ACHN (cell line): ENCODE data around the gene WDR75.

Experiments used
- DNase-seq: peaks from one replicate; pipeline ENCODE4 v3.0.0-alpha.2; 2015
- in situ Hi-C: cut with HindIII; loops from 2 replicates; pipeline ENCODE4 v1.10.0; 2017; ENCODE audit warnings: low sequenced_read_pairs, low pct_ligation_motif_present, low pct_unique_long_range_greater_than_20kb

Gene WDR75

DNA sequence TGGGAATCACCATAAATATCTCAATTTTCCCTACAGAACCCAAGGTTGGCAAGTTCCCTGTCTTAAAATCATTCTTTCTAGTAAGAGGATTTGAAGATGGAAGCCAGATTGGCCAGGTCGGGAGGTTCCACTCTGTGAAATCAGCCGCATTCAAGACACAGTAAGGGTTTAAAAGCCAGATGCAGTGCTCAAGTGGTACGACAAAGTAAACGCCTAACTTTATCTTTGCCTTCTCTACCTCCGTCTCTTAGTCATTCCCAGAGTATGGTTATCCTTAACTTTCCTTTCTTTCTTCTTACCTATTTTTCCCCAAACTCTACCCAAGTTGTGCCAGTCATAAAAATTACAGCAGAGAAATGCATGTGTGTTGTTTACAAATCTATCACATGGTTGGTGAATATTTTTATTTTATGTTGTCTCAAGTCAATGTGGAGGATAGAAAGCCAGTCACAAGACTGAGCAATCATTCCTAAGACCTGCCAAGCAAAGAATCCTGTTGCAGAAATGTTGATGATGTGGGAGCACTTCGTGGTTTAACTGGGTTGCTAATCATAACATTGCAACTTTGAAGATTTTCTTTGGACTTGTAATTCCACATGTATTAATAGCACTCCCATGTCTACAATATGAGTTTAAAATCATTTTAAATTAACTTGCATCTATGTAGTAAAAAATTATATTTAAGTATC, 76.7 kb downstream of the WDR75 start:
- in situ Hi-C loops: no loop called here
- no peak for DNase-seq

DNA sequence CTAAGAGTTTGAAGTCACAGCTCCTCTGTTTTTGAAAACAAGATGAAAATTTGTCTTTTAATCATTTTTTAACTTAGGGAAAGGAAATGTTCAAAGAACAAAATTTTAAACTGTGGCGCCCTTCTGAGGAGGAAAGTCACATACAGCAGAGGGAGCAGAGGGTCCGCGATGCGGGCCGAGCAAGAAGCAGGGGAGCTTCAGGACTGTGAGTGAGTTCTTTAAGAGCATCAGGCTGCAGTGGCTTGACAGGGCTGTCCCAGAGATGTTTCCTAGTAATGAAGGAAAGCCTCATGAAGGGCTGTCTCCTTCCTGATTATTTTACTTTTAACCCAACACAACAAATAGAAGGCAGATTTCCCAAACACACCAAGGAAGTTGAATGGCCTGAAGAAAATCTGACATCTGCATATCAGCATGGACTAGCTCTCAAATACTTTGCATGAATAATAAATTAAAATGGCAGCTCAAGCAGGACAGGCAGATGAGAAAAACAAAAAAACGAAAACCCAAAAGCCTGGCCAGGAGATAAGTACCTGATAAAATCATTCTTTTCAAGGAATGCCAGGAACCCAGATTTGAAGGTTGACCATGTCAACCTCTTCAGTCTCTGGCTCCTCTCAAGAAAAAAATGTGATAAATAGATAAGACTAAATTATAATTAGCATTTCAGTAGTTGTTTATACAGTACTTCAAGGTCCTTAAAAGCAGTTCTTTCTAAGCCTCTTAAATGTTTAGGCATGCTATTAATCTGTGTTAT, 78.5 kb downstream of the WDR75 start:
- in situ Hi-C loops: no loop called here
- DNase-seq: no peak

DNA sequence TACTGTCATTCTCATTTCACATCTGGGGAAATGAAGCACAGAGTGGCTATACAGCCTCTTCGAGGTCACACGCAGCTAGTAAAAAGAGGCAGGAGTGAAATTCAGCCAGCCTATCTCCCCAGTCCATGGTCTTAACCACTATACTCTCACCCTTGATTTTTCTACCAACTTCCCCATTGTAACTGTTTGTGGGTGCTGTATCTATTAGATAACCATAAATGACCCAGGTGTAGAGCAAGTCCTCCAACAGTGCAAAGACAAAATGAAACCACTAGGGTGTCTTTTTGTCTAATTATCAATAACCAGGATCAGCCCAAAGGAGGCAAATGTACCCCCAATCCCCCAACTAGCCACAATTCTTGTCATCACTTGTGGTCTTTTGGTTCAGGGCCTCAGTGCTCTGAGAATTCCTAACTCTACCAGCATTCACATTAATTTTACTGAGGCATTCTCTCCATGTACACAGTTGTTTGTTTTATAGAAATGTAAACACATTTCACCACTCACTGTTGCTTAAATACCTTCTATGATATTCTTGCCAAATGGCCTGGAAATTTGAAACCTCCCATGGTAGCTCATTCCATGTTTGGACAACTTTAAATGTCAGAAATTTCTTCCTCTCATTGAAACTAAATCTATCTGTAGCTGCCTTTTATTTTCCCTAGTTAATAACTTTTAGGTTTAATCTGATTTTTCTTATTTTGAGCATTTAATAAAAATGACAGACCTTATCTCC, 80.6 kb downstream of the WDR75 start:
- no peak for DNase-seq
- in situ Hi-C loops: no loop called here

DNA sequence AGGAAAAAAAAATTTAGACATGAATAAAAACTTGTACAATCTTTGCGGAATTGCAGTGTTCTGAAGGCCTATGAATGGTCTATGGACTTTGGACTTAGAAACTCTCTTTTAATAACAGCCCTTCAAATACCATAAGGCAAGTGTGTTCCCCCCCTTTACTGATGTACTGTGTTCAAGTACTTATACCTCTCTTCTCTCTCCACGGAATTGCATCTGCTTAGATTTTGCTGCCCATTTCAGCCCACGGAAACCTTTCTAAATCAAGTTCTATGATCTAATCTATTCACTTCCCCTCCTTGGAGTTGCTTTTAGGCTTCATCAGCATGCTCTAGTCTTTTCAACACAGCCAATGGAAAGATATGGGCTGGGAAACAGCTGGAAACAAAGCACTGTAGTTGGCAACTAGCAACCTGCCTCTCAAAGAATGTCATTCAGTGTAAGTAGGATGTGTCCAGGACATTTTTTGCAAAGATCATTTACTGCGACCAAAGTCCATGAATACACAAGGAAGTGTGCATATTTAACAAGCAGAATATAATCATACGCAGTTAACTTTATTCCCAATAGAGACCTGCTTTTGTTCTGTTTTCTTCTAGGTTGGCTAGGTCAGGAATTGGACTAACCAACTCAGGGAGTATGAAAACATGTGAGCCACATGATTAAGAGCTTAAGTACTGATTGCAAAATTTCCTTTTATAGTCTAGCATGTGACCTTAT, 81.3 kb downstream of the WDR75 start:
- no peak for DNase-seq
- in situ Hi-C loops: no loop called here

DNA sequence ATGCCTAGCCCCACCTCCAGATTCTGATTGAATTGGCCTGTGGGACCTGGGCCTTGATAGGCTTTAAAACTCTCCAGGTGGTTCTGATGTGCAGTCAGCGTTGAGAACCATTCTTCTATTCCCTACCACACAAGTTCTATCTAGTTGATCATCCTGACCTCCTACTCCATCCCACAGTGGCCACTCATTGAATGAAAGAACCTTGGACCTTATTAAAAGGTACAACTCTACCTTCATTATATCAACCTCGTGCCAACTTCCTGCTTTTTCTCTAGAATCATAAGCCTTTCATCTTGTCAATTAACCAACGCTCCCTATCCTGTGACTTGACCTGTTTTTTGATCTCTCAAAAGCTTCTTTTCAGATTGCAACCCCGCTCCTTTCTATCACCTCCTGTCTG, 83.5 kb downstream of the WDR75 start:
- in situ Hi-C loops: no loop called here
- no peak for DNase-seq
